Upper lobe of right lung (tissue), 1 donor: Measurements from ENCODE around the gene TSPAN13. TPM values are rescaled to one million over a fixed set of nuclear protein-coding genes. Genes with fewer than 3 reads are reported as not detected.

ENCODE experiments used
- ATAC-seq: fragments of 200-7000 bp; cut with Tn5 transposase; one replicate; pipeline ENCODE4 v1.9.1; 2020; ENCODE audit warnings: mild to moderate bottlenecking, moderate library complexity
- DNase-seq: peaks from one replicate; pipeline ENCODE4 v3.0.0-alpha.2; 2020
- H3K27ac ChIP-seq: fragments of 200-600 bp; one replicate; pipeline ENCODE4 v1.8.0; 2022
- H3K27me3 ChIP-seq: fragments of 200-600 bp; one replicate; pipeline ENCODE4 v1.8.0; 2022; ENCODE audit warnings: mild to moderate bottlenecking
- H3K36me3 ChIP-seq: fragments of 200-600 bp; one replicate; pipeline ENCODE4 v1.8.0; 2022
- H3K4me1 ChIP-seq: fragments of 200-600 bp; one replicate; pipeline ENCODE4 v1.8.0; 2022
- H3K4me3 ChIP-seq: fragments of 200-600 bp; one replicate; pipeline ENCODE4 v1.8.0; 2022; ENCODE audit warnings: mild to moderate bottlenecking
- H3K9me3 ChIP-seq: fragments of 200-600 bp; one replicate; pipeline ENCODE4 v1.8.0; 2022
- CTCF ChIP-seq: fragments of 200-600 bp; IDR thresholded peaks from one replicate; pipeline ENCODE4 v1.8.0; 2022; ENCODE audit warnings: antibody characterized with exemption
- intact Hi-C: fragments of 100-400 bp; cut with DNase I; formaldehyde crosslinking; loops from one replicate; pipeline ENCODE4 v1.11.0; 2022
- total RNA-seq: library from RNA; stranded (reverse); fragmentation: NEBNext Ultra II Directional; extraction: Animal tissue kit (Norgen Biotek cat#: 25700); gene quantifications from one replicate; pipeline ENCODE4 v1.2.1, GENCODE V29; 2021
- donor health status: DM: no; HTN: yes; CAD: no; lungs with severe emphysema.

The TSPAN13 gene
- total RNA-seq, 1 donor from 2014 or later = 185 TPM

DNA sequence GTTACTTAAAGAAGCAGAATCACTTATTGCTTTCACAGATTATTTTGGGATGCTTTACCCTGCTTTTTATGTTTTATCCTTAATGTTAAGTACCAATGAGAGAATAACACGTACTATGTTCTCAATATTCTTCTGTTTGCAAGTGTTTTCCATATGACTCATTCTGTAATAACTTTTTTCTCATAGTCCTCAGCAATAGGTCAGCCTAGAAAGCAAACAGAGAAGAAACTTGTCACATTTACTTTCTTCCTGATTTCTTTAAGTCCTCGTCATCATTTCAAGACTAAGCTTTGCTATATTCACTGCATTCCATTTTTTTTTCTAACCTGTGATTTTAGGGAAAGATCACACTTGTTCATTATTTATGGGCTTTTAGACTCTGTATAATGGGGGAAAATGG lies 58.0 kb downstream of the TSPAN13 start:
- Histone ChIP-seq H3K27ac (no peak overlapping the region), H3K4me1 (no peaks in the 10 kb centered on the region), H3K27me3 (no peaks in the 10 kb centered on the region), H3K9me3 (no peaks in the 10 kb centered on the region), H3K4me3 (no peak overlapping the region), H3K36me3 (no peaks in the 10 kb centered on the region)
- DNase-seq = no peak
- TF ChIP-seq CTCF = no peak
- intact Hi-C loops = no loop called here
- ATAC-seq = no peak

GRCh38 chr7:16812542-16813231 lies 59.1 kb downstream of the TSPAN13 start:
- intact Hi-C loops = no loop called here
- Histone ChIP-seq H3K27ac (no peak overlapping the region), H3K4me3 (no peak overlapping the region), H3K27me3 (no peaks in the 10 kb centered on the region), H3K9me3 (no peaks in the 10 kb centered on the region), H3K36me3 (no peaks in the 10 kb centered on the region), H3K4me1 (no peaks in the 10 kb centered on the region)
- no peak for TF ChIP-seq CTCF
- ATAC-seq (no peak), DNase-seq (no peak)

GRCh38 chr7:16813232-16813616 lies 59.7 kb downstream of the TSPAN13 start:
- no peak for DNase-seq

GRCh38 chr7:16815001-16815400 lies 61.4 kb downstream of the TSPAN13 start:
- Histone ChIP-seq H3K36me3 (no peaks in the 10 kb centered on the region), H3K9me3 (no peaks in the 10 kb centered on the region), H3K27me3 (no peaks in the 10 kb centered on the region), H3K4me1 (no peaks in the 10 kb centered on the region), H3K27ac (no peak overlapping the region), H3K4me3 (no peak overlapping the region)
- intact Hi-C loops = no loop called here
- ATAC-seq (no peak), DNase-seq (no peak)
- TF ChIP-seq CTCF = no peak

More at GRCh38 chr7:16813232-16813616, 59.7 kb downstream of the TSPAN13 start:
- intact Hi-C loops = no loop called here
- TF ChIP-seq CTCF = no peak
- Histone ChIP-seq H3K27ac (no peak overlapping the region), H3K36me3 (no peaks in the 10 kb centered on the region), H3K4me3 (no peak overlapping the region), H3K4me1 (no peaks in the 10 kb centered on the region), H3K9me3 (no peaks in the 10 kb centered on the region), H3K27me3 (no peaks in the 10 kb centered on the region)
- ATAC-seq = peak; percentile 59

GRCh38 chr7:16816824-16817223 lies 63.3 kb downstream of the TSPAN13 start:
- DNase-seq (no peak), ATAC-seq (peak; percentile 37)
- Histone ChIP-seq H3K27ac (no peak overlapping the region), H3K4me3 (no peak overlapping the region), H3K36me3 (no peaks in the 10 kb centered on the region), H3K4me1 (no peaks in the 10 kb centered on the region), H3K27me3 (no peaks in the 10 kb centered on the region), H3K9me3 (no peaks in the 10 kb centered on the region)
- intact Hi-C loops = no loop called here
- no peak for TF ChIP-seq CTCF

DNA sequence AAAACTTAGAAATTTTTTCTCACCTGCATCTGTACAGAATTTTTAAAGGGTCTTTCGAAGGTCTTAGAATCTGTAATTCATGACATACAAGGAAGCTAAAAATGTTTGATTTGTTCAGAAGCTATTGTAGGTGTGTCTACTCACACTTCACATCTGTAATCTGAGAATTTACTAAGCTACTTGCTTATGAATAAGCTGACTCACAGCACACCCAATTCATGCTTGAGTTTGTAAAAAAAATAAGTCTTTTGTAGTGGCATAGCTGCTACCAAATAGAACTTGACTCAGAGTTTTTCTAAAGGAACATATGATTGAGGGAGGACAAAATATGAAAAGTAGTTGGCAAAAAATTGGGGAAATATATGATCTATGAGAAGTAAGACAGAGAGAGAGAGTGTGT lies 64.0 kb downstream of the TSPAN13 start:
- Histone ChIP-seq H3K4me1 (no peaks in the 10 kb centered on the region), H3K9me3 (no peaks in the 10 kb centered on the region), H3K27ac (no peak overlapping the region), H3K36me3 (no peaks in the 10 kb centered on the region), H3K4me3 (no peak overlapping the region), H3K27me3 (no peaks in the 10 kb centered on the region)
- intact Hi-C loops = no loop called here
- DNase-seq = no peak
- no peak for ATAC-seq
- TF ChIP-seq CTCF = no peak
